Stimulated activated naive CD8-positive, alpha-beta T cell treated with anti-CD3 and anti-CD28 coated beads, Interleukin-15, Interleukin-2, amounts not matched to agents 100 ng/mL and 50 ng/mL, for 24 hours (primary cell): Measurements from ENCODE around the gene PIM3.

Source experiments
- H3K27ac Mint-ChIP-seq: one replicate; pipeline ENCODE4 v1.8.0; 2021; ENCODE audit warnings: mild to moderate bottlenecking, mixed read lengths
- H3K27me3 Mint-ChIP-seq: one replicate; pipeline ENCODE4 v1.8.0; 2021; ENCODE audit warnings: mixed read lengths
- H3K36me3 Mint-ChIP-seq: one replicate; pipeline ENCODE4 v1.8.0; 2021; ENCODE audit warnings: low read depth, mixed read lengths
- H3K4me1 Mint-ChIP-seq: one replicate; pipeline ENCODE4 v1.8.0; 2021; ENCODE audit warnings: low read depth, mixed read lengths
- H3K4me3 Mint-ChIP-seq: one replicate; pipeline ENCODE4 v1.8.0; 2021; ENCODE audit warnings: mild to moderate bottlenecking, mixed read lengths
- H3K9me3 Mint-ChIP-seq: one replicate; pipeline ENCODE4 v1.8.0; 2021; ENCODE audit warnings: mixed read lengths

PIM3 gene

DNA sequence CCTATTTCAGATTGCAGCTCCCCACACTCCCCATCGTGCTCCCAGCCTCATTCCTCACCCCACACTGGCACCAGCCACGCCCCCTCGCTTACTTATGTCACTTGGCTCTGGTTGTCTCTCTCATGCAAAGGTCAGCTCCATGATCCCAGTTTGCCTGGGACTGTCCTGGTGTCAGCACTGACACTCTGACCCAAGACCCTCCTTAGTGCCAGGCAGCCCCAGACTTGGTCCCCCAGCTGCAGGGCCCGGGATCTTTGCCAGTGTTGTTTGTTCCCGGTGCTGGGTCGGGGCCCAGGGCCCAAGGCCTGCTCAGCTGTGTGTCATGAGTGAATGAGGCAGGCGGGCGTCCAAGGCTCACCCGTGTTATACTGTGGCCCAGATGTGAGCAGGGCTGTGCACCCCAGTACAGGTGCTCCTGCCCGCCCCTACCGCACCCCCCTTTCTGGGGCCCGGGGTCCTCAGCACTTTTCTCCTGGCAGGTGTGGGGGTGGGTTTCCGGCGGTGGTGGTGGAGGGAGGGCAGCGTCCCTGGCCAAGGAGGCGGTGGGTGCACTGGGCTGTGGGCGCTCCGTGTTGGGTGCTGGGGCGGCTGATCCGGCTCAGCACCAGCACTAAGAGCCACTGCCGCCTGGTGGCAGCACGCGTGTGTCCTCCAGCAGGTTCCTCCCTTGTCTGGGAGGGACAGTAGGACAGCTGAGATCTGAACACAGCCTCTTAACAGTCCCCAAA, 32.5 kb downstream of the PIM3 start:
- Mint-ChIP-seq H3K27ac (peak overlapping the region; percentile 65), H3K4me1 (peaks cover 10% of the 10 kb centered on the region), H3K36me3 (peaks cover 5% of the 10 kb centered on the region), H3K27me3 (no peaks in the 10 kb centered on the region), H3K4me3 (no peak overlapping the region), H3K9me3 (peaks cover 7% of the 10 kb centered on the region)

DNA sequence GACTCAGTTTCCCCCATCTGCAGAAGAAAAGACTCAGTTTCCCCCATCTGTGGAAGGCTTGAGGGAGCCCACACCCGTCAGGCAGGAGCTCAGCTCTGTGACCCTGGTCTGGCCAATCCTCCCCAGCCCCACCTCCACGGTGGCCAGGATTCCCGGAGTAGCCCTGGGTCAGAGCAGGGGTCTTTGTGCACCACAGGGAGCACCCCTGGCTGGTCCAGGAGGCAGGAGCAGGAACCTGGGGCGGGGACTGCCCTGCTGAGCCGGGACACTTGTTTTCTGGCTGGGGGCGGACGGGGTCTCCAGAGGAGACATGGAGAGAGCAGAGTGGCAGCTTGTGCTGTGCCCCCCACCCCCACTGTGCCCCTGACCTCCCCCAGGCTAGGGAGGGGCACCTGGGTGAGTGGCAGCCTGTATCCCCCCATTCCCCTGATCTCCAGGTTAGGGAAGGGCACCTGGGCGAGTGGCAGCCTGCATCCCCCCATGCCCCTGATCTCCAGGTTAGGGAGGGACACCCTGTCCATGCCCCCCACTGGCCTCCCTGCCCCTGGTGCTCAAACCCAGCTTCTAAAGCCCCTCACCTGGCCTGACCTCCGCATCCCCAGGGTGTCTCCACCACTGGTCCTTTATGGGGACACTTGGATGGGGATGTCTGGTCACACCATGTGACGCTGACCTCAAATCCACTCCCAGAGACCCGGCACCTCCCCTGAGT, 33.2 kb downstream of the PIM3 start:
- H3K4me1 Mint-ChIP-seq: peaks cover 10% of the 10 kb centered on the region
- peaks cover 5% of the 10 kb centered on the region for H3K36me3 Mint-ChIP-seq
- H3K9me3 Mint-ChIP-seq: peaks cover 7% of the 10 kb centered on the region
- no peak overlapping the region for H3K27ac Mint-ChIP-seq
- no peaks in the 10 kb centered on the region for H3K27me3 Mint-ChIP-seq
- no peak overlapping the region for H3K4me3 Mint-ChIP-seq

DNA sequence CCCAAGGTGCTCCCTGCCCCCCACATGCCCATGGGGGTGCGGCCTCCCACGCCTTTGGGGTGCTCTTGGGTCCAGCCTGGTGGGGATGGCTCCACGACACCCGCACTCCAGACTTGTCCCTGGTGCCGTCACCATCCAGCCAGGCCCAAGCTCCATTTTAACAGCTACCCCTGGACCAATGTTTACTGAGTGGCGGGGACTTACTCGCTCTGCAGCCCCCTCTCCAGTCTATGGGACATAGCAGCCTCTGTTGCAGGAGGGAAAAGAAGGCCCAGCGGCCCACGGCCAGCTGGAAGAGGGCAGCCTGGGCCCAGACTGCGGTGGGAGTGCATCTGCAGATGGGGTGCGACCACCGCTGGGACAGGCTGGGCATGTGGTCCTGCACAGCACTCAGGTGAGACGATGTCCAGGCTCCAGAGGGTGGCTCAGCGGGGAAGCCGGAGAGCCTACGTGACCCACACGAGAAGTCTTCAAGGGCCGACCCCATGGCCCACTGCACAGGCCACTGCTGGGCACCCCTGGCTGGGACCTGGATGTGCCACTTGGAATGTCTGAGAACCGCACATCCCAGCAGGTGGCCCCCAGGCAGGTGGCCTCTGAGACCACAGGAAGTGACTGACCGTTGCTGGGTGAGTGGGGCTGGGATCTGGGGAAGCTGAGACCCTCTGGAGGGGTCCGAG, 33.9 kb downstream of the PIM3 start:
- Mint-ChIP-seq H3K9me3 (peaks cover 7% of the 10 kb centered on the region), H3K27ac (no peak overlapping the region), H3K36me3 (peaks cover 5% of the 10 kb centered on the region), H3K4me1 (peaks cover 10% of the 10 kb centered on the region), H3K4me3 (no peak overlapping the region), H3K27me3 (no peaks in the 10 kb centered on the region)

DNA sequence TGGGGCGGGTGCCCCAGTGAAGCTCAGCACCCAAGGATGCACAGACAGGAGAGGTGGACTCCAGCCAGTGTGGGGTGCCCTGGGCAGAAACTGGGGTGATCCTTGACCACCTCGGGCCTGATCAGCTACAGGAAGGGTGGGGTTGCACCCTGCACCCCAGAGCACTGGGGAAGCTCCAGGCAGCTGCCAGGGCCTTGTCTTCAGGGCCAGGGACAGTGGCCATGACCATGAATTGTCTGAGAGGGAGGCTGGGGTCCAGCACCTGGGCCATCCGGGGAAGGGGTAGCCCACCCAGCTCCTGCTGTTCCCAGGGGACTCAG, 34.4 kb downstream of the PIM3 start:
- no peak overlapping the region for H3K27ac Mint-ChIP-seq
- peaks cover 10% of the 10 kb centered on the region for H3K4me1 Mint-ChIP-seq
- H3K27me3 Mint-ChIP-seq: no peaks in the 10 kb centered on the region
- H3K36me3 Mint-ChIP-seq: peaks cover 5% of the 10 kb centered on the region
- no peak overlapping the region for H3K4me3 Mint-ChIP-seq
- H3K9me3 Mint-ChIP-seq: peaks cover 7% of the 10 kb centered on the region

DNA sequence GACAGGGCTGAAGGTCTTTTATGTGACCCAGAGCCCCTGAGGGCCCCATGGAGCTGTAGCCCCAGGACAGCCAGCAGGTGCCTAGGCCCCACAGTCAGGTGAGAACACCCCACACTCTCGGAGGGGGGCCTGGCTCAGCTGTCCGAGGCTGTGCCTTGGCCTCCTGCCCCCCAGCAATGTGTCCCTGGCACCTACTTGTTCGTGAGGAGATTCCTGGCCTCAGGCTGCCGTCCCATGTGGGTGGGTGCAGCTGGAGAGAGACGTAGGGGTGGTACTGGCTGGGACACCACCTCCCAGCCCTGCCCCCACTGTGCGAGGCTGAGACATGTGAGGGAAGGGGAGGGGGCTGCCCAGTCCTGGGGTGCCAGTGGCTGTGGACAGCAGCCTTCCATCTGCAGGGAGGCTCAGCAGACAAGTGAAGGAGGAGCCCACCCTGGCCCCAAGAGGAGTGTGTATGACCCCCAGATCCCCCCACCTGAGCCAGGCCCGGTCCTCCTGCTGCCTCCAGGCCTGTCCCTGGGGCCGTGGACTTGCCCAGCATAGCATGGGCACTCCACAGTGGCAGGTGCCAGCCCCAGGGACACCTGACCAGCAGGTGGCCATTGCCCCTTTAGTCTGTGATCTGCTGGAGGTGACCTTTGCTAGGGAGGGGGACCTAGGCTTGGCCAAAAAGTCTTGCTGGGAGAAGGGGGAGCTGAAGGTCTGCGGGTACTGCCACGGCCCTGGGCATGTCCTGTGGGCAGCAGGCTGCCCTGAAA, 35.0 kb downstream of the PIM3 start:
- Mint-ChIP-seq H3K4me1 (peaks cover 10% of the 10 kb centered on the region), H3K27me3 (no peaks in the 10 kb centered on the region), H3K36me3 (peaks cover 5% of the 10 kb centered on the region), H3K4me3 (no peak overlapping the region), H3K27ac (no peak overlapping the region), H3K9me3 (peaks cover 7% of the 10 kb centered on the region)

DNA sequence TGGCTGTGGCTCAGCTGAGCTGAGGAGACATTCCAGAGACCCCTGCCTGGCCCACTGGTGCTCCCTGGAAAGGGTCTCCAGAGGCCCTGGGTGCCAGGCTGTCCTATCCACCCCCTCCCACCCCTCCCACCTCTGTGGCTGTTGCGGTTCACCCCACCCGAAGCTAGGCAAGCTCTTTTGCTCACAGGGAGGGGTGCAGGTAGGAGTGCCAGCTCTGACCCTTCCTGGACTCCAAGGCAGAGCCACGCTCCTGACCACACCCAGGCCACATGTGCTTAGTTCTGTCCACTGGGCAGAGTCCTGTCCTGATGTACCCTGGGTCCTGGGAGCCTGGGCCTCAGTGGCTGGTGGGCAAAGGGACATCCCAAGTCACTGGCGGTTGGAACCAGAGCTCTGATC, 35.5 kb downstream of the PIM3 start:
- peaks cover 3% of the 10 kb centered on the region for H3K9me3 Mint-ChIP-seq
- no peak overlapping the region for H3K27ac Mint-ChIP-seq
- no peaks in the 10 kb centered on the region for H3K27me3 Mint-ChIP-seq
- H3K4me3 Mint-ChIP-seq: no peak overlapping the region
- peaks cover under 1% of the 10 kb centered on the region for H3K36me3 Mint-ChIP-seq
- peaks cover 10% of the 10 kb centered on the region for H3K4me1 Mint-ChIP-seq

DNA sequence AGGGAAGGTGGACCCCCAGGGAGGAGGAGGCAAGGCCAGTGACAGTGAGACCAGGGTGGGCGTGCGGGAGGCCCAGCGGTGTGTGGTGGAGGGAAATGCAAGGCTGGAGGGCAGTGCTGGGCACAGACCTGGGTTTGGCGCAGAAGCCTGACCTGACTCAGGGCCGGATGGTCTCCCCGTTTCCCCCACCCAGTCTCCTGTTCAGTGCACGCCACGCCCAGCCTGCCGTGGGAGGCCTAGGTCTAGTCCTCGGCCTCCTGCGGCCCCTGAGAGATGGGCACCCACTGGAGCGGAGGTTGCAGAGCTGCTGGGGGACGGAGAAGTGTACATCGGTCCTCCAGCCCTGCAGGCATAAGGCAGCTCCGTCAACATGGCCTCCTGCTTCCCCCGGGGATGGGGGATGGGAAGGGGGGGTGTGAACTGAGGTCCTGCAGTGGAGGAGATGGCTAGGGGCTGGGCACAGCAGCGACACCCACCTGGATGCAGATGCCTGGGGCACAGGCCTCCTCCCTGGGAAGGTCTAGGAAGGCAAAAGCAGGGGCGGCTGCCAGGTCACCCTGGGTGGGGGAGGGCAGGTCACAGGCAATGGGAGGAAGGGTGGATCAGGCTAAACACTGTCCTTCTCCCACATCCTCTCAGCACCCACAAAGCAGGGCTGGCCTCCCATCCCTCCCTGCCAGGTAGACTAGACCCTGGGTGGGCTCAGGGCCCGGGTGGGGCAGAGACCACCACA, 36.1 kb downstream of the PIM3 start:
- H3K4me3 Mint-ChIP-seq: no peak overlapping the region
- H3K4me1 Mint-ChIP-seq: peaks cover 10% of the 10 kb centered on the region
- H3K27me3 Mint-ChIP-seq: no peaks in the 10 kb centered on the region
- no peaks in the 10 kb centered on the region for H3K36me3 Mint-ChIP-seq
- no peaks in the 10 kb centered on the region for H3K9me3 Mint-ChIP-seq
- H3K27ac Mint-ChIP-seq: no peak overlapping the region

DNA sequence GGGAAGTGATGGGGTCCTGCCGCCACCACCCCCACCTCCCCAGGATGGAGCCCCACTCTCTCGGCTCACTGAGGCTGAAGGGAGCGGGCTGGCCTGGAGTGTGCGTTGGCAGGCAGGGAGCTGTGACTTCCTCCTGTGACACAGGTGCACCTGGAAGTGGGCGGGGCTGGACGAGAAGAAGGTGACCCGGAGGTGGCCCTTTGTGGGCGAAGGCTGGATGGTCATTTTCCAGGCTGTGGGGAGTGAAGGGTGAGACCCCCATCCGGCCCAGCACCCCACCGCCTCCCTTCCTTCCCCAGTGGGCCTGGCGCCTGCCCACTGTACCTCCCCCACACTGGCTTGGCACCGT, 36.7 kb downstream of the PIM3 start:
- H3K27ac Mint-ChIP-seq: no peak overlapping the region
- no peaks in the 10 kb centered on the region for H3K27me3 Mint-ChIP-seq
- H3K4me1 Mint-ChIP-seq: peaks cover 10% of the 10 kb centered on the region
- H3K9me3 Mint-ChIP-seq: no peaks in the 10 kb centered on the region
- H3K4me3 Mint-ChIP-seq: no peak overlapping the region
- H3K36me3 Mint-ChIP-seq: no peaks in the 10 kb centered on the region

DNA sequence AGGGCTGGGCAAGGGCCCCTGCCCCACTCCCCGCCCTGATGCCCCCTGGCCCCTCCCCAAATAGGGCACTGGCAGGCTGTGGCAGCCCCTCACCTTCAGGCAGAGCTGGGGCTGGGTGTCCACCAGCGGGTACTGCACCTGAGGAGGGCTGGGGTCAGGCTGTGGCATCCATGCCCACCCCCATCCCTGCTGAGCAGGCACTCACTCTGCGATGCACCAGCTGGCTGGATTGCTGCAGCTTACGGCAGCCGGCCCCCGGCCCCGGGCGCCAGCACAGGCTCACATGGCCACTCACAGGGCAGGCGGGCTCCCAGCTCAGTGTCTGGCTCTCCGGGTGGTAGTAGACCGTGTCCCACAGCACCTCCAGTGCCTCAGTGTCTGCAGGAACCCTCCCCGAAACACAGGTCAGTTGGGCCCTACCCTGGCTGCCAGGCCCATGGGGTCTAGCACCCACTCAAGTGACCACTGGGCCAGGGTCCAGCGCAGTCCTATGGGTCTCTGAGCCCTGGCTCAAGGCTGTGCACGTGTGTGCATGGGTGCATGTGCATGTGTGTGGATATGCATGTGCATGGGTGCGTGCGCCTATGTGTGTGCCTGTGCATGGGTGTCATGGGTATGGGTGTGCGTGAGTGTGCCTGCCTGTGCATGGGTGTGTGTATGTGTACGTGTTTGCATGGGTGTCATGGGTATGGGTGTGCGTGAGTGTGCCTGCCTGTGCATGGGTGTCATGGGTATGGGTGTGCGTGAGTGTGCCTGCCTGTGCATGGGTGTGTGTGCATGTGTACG, 37.6 kb downstream of the PIM3 start:
- H3K36me3 Mint-ChIP-seq: no peaks in the 10 kb centered on the region
- H3K9me3 Mint-ChIP-seq: no peaks in the 10 kb centered on the region
- no peak overlapping the region for H3K4me3 Mint-ChIP-seq
- peaks cover 4% of the 10 kb centered on the region for H3K27me3 Mint-ChIP-seq
- no peak overlapping the region for H3K27ac Mint-ChIP-seq
- H3K4me1 Mint-ChIP-seq: peaks cover 6% of the 10 kb centered on the region

DNA sequence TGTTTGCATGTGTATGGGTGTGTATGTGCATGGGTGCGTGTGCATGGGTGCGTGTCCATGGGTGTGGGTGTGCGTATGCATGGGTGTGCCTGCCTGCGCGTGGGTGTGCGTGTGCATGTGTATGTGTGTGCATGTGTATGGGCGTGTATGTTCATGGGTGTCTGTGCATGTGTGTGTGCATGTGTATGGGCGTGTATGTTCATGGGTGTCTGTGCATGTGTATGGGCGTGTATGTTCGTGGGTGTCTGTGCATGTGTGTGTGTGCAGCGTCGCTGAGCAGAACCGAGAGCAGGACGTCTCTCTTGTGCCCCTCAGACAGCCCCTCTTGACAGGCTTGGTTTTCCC, 38.1 kb downstream of the PIM3 start:
- H3K36me3 Mint-ChIP-seq: no peaks in the 10 kb centered on the region
- no peaks in the 10 kb centered on the region for H3K9me3 Mint-ChIP-seq
- H3K27ac Mint-ChIP-seq: no peak overlapping the region
- H3K4me1 Mint-ChIP-seq: peaks cover under 1% of the 10 kb centered on the region
- H3K4me3 Mint-ChIP-seq: no peak overlapping the region
- peaks cover 4% of the 10 kb centered on the region for H3K27me3 Mint-ChIP-seq

DNA sequence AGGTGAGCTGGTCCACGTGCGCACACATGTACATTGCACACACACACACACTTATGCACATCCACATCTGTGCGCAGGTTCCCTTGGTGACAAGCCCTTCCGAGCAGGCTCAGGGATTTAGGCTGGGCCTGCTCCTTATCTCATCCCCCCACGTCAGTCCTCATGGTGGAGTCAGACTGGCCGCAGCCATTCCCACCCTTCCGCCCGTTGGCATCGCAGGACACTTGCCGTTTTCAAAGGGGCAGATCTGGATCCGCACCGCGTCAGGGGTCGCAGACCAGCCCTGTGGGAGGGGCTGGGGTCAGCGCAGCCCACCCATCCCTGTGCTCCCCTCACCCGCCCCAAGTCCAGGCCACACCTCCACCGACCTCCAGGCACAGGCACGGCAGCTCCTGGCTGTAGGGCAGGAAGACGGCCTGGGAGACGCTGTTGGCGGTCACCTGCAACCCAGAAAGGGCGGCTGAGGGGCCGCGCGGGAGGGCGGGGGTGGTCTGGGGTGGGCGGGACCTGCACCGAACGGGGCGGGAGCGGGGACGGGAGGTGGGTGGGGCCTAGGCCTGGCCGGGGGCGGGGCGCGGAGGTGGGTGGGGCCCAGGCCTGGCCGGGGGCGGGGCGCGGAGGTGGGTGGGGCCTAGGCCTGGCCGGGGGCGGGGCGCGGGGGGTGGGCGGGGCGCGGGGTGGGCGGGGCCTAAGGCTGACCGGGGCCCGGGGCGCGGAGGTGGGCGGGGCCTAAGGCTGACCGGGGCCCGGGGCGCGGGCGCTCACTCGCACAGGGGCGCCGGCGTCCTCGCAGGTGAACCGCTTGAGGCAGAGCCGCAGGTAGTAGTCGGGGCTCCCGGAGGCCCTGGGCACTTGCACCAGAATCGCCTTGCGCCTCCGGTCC, 38.7 kb downstream of the PIM3 start:
- Mint-ChIP-seq H3K27me3 (peaks cover 4% of the 10 kb centered on the region), H3K4me1 (no peaks in the 10 kb centered on the region), H3K27ac (no peak overlapping the region), H3K9me3 (no peaks in the 10 kb centered on the region), H3K36me3 (no peaks in the 10 kb centered on the region), H3K4me3 (no peak overlapping the region)

DNA sequence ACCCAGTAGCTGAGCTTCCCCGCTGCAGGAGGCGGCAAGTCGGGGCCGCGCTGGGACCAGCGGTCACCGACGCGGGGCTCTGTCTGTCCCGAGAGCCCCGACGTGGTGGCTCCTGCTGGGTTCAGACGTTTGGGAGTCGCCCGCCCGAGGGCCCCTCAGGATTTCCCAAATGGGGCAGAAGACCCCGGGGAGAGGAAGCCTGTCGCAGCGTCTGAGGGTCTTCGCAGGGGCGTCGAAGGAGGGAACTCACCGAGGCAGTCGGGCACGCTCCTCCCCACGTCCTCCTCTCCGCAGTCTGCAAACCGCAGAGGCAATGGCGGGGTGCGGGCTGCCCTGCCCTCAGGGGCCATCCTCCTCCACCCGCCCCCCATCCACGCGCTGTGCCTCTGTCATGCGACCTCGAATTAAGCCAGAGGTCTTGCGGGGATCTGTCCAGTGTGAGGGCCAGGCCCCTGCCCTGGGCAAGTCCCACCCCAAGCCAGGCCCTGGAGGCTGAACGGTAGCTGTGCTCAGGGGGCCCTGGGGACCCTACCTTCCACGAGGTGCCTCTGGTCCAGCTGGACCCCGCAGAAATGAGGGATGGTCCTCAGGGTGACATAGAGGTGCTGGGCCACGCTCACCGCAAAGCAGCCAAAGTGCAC, 39.5 kb downstream of the PIM3 start:
- H3K27ac Mint-ChIP-seq: no peak overlapping the region
- H3K4me3 Mint-ChIP-seq: no peak overlapping the region
- no peaks in the 10 kb centered on the region for H3K36me3 Mint-ChIP-seq
- no peaks in the 10 kb centered on the region for H3K9me3 Mint-ChIP-seq
- H3K27me3 Mint-ChIP-seq: peaks cover 4% of the 10 kb centered on the region
- peaks cover 4% of the 10 kb centered on the region for H3K4me1 Mint-ChIP-seq
